ENCODE data around the gene AKT2. TPM values are rescaled to one million over a fixed set of nuclear protein-coding genes. Genes with fewer than 3 reads are reported as not detected.

Gene AKT2
- polyA plus RNA-seq, 5 donors: 126 to 177 (median 173) TPM

GRCh38 chr19:40303765-40304164, 18.6 kb upstream of the AKT2 start:
- DNase-seq: no peak

DNA sequence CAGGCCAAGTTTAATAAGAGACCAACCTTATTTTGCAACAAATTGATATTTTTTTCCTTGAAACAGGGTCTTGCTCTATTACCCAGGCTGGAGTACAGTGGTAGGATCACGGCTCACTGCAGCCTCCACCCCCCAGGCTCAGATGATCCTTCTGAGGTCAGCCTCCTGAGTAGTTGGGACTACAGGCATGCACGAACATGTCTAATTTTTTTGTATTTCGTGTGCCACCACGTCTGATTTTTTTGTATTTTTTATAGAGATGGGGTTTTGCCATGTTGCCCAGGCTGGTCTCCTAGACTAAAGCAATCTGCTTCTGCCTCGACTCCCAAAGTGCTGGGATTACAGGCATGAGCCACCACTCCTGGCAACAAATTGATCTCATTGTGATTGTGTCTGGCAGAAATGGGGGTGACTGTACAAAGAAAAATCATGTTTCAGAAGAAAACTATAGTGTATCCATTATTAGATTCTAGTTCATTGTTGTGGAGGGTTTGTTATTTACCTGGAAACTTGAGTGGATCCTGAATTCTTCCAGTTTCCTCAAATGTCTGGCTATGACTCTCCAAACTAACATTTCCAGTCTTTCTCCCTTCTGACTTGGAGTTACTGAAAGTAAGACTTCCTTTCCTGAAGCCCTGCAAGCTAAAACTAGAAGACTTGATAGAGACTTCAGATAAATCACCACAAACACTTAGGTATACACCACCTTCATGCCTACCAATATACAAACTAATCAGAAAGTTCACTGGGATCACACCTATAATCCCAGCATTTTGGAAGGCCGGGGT, 17.3 kb upstream of the AKT2 start:
- no peak for DNase-seq

DNA sequence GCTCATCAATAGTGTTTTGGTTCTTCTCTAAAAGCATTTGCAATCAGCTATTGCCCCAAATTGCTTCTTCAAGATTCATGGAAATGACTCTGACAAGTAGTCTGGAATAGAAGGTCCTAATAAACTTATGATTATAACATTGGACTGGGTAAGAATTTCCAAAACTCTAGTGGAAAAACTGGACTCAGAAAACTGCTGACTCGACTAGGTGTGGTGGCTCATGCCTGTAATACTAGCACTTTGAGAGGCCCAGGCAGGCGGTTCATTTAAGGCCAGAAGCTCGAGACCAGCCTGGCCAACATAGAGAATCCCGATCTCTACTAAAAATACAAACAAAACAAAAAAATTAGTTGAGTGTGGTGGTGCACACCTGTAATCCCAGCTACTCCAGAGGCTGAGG, 15.5 kb upstream of the AKT2 start:
- no peak for DNase-seq

DNA sequence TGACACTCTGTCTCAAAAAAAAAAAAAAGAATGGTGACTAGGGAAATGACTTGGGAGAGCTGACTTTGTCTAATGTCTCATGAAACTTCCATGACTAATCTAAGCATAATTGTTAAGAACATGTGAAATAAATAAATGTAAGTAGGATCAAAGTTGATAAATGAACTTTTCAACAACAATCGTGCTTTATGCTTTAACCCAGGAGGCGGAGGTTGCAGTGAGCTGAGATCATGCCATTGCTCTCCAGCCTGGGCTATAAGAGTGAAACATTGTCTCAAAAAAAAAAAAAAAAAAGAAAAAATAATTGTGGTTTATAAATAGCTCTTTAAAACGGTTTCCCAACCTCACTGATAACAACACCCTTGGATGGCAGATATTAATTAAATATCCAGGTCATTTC, 12.9 kb upstream of the AKT2 start:
- DNase-seq: no peak

- no peak for DNase-seq
Measured at GRCh38 chr19:40294560-40294959, 9.4 kb upstream of the AKT2 start.

DNA sequence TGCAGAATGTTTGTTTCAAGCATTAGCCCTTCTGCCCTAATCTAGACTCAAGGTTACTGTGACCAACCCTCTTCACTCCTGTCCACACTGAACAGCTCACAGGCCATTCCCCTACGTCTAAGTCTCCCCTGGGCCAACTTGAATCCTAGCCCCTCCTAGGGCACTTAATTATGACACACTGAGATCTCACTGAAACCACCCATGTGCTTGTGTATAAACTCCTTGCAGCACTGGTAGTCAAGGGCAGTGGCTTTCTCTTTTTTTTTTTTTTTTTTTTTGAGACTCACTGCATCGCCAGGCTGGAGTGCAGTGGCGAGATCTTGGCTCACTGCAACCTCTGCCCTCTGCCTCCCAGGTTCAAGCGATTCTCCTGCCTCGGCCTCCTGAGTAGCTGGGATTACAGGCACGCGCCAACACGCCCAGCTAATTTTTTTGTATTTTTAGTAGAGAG, 1.9 kb upstream of the AKT2 start:
- DNase-seq: no peak

GRCh38 chr19:40286235-40286970, 1.3 kb upstream of the AKT2 start:
- peak; percentile 54 to 58 for DNase-seq

GRCh38 chr19:40285353-40286234, 449 bp upstream of the AKT2 start:
- peak; percentile 100 for DNase-seq

DNA sequence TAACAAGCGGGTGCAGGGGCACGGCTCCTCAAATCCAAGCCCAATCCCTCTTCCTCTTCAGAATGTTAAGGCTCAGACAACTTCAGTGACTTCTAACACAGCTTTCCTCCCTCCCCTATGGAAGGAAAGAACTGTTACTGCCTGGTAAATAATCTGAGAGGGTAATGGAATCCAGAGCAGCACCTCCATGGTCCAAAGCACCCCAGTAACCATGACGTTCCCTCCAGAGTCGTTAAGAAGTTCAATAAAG, 969 bp downstream of the AKT2 start:
- DNase-seq: no peak

GRCh38 chr19:40283414-40284250, 1.5 kb downstream of the AKT2 start:
- no peak for DNase-seq

DNA sequence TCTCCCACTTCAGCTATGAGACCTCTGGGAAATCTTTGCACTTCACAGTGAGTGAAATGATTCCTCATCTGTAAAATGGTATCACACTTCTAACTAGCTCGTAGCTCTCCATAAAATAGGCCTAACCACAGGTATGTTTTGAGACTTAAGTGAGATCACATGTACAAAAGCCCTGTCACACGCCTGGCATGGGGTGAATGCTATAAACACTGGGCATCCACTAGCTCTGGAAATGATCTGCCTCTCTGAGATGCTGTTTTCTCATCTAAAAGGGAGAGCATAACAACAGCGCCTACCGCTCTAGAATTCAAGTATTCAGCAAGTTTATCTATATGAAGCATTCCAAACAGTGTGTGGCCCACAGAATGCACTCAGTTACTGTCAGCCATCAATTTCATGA, 2.2 kb downstream of the AKT2 start:
- no peak for DNase-seq

DNA sequence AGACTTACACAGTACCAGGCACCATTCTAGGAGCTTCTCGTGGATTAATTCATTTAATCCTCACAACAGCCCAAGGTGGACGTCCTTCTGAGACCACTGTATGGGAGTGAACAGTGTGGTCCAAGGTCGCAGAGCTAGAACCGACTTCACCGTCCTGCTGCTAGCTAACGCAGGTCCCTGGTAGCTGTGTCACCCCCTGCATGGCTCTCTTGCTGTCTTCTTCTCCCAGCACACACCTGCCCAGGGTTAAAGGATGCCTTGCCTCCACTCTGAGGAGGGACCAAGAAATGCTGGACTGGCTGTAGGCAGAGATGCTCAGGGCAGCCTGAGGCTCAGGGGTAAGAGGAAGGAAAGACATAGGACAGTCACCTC, 3.0 kb downstream of the AKT2 start:
- DNase-seq: no peak

DNA sequence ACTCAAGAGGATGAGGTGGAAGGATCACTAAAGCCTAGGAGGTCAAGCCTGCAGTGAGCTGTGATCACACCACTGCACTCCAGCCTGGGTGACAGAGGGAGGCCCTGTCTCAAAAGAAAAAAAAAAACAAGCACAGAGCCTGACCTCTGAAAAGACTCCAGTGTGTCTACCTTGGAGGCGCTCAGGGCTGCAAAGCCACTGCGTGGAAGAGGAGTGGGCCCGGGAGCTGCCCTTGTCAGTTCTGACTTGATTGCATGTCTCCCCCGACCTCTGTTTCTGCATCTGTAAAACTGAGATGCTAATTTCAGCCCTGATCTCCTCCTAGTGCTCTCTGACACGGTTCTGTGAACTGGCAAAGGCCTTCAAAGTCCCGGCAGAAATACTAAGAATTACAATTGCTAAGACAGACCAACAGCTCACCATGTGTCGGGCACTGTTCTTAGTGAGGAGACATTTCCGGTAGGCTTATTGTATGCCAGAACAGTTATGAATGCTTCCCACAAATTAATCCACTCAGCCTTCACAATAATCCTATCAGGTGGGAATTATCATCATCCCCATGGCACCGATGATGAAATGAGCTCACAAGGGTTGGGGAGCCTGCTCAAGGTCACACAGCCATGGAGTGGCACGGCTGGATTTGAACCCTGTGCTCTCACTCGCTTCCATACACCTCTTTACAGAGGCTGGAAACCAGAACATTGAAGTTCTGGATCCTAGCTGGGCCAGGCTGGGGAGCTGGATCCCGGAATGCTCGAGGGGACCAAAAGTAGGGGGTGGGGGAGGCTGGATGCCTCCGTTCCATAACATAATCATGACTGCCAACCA, 3.5 kb downstream of the AKT2 start:
- no peak for DNase-seq

- DNase-seq: no peak
Measured at GRCh38 chr19:40280608-40281221, 4.4 kb downstream of the AKT2 start.

GRCh38 chr19:40279761-40280607, 5.2 kb downstream of the AKT2 start:
- no peak for DNase-seq

DNA sequence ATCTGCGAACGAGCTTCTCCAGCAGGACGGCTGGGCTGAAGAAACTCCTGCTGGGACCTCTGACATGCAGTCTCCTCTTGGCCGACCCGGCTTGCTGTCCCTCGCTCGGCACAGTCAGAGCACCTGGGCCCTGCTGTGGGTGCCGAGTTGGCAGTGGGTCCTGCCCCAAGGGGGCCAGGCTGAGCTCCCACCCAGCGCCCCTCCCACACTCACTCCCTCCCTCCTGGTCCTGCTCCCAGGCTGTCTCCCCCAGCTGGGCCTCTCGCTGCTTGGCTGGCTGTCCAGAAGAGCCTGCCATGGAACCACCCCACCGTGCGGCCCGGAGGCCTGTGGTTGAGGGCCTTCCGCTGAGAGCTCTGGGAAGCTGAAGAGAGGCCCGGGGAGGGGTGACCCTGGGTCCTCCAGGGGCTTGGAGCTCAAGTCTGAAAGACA, 6.0 kb downstream of the AKT2 start:
- peak; percentile 80 to 84 for DNase-seq

- DNase-seq: no peak
Measured at GRCh38 chr19:40278361-40279035, 6.6 kb downstream of the AKT2 start.

DNA sequence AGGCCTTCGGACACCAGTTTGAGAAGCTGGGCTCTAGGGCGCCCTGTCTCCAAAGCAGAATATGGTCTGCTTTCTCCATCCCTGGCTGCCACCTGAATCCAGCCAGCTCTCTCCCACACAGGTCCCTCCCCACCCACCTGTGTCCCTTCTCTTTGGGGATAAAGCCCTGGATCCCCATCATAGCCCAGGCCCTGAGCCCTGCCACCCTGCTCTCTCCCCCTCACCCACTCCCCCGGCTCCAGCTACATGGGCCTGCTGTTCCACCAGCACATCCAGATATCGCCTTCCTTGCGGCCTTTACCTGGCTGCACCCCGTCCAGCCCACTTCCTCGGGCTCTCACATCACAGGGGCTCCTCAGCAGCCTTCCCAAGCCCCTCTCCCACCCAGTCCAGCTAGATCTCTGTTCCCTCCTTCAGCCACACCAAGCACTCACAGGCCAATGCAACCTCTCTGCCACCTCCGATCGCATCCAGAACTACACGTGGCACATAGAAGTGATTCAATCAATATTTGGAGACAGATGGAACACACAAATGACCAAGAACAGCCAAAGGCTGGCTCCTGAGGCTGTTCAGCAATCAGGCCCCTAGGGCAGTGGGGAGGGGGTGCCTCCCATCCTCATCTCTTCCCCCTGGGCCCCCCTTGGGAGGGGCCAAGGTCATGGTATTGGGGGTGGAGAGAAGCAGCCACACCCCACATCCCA, 7.6 kb downstream of the AKT2 start:
- no peak for DNase-seq
